GM12874 (cell line): ENCODE results near the gene CLDN8.

ENCODE experiments used
- TF ChIP-seq, protein P1 (sequence below): IDR thresholded peaks from 2 replicates; pipeline ENCODE4 v1.5.1; 2011; ENCODE audit warnings: low read depth, mild to moderate bottlenecking, control low read depth, low read length, moderate library complexity; ENCODE audit not compliant: insufficient read depth

Gene CLDN8

DNA sequence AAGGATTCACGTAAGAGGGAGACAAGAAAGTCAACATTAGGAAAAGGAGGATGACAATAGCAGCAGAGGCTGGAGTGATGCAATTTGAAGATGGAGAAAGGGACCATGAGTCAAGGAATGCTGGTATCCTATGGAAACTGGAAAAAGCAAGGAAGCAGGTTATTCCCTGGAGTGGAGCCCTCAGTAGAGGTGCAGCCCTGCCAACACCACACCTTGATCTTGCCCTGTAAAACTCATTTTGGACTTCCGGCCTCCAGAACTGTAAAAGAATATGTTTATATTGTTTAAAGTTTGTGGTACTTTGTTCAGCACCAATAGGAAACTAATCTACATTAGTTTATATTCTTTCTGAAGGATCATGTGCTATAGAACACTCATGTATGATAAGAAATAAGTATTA is 29.7 kb downstream of the CLDN8 start:
- TF ChIP-seq, protein P1, sequence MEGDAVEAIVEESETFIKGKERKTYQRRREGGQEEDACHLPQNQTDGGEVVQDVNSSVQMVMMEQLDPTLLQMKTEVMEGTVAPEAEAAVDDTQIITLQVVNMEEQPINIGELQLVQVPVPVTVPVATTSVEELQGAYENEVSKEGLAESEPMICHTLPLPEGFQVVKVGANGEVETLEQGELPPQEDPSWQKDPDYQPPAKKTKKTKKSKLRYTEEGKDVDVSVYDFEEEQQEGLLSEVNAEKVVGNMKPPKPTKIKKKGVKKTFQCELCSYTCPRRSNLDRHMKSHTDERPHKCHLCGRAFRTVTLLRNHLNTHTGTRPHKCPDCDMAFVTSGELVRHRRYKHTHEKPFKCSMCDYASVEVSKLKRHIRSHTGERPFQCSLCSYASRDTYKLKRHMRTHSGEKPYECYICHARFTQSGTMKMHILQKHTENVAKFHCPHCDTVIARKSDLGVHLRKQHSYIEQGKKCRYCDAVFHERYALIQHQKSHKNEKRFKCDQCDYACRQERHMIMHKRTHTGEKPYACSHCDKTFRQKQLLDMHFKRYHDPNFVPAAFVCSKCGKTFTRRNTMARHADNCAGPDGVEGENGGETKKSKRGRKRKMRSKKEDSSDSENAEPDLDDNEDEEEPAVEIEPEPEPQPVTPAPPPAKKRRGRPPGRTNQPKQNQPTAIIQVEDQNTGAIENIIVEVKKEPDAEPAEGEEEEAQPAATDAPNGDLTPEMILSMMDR: no peak

GRCh38 chr21:30168086-30168485 is 47.8 kb downstream of the CLDN8 start:
- TF ChIP-seq, protein P1: no peak

GRCh38 chr21:30166705-30167104 is 49.2 kb downstream of the CLDN8 start, which contains the start of gene CLDN17:
CLDN17 (minus strand) TSS chr21:30166805; CDS start chr21:30166617, 188 bp downstream.
- TF ChIP-seq, protein P1: no peak

DNA sequence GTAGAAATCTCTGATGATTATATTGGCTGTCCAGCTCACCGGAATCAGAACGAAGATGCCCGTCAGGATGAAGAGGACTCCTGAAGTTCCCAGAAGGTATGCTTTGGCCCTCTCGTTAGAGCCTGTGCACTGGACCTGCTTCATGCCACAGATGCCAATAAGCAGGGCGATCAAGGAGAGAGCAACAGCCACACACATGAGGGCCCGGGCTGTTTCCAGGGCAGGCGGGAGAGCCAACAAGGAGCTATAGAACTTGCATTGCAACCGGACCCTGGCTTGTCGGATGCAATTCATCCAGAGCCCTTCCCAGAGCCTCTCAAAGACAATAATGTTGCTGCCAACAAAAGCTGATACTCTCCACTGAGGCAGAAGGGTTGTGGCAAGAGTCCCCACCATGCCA is 49.7 kb downstream of the CLDN8 start:
- TF ChIP-seq, protein P1: no peak

DNA sequence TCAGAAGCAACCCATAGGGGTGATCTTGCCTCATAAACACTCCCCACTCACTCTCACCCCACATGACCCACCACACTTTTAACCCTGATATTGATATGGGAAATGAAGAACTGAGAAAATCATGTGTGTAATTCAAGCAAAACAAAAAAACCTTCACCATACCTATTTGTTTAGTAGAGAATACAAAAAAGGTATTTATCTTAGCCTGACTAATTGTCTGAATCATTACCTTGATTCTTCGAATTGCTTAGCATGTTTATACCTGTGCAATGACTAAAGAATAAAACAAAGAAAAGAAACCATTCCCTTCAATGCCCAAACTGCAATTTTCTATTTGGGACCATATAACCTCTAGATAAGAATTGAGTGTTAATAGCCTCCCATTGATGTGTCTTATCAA is 51.1 kb downstream of the CLDN8 start:
- TF ChIP-seq, protein P1: no peak
